Tibial nerve (tissue), 3 donors: ENCODE results near the gene CDO1.

Experiments
- CTCF ChIP-seq, 5 experiments: fragments of 200-600 bp in 3 of 5; fragments of 450-650 bp in 2 of 5; sonication (generic) in 3 of 5; IDR thresholded peaks; one replicate each; pipeline ENCODE4 v1.5.1; 2016 to 2019; ENCODE audit warnings: antibody characterized with exemption in 5 of 5, mild to moderate bottlenecking in 3 of 5, moderate library complexity in 2 of 5
- POLR2A ChIP-seq, 2 donors: fragments of 450-650 bp; IDR thresholded peaks; one replicate each; pipeline ENCODE4 v1.6.1; 2017; ENCODE audit warnings: antibody characterized with exemption in 2 of 2, mild to moderate bottlenecking in 2 of 2, moderate library complexity in 2 of 2

GRCh38 chr5:115843444-115844130 lies 27.1 kb upstream of the CDO1 start:
- TF ChIP-seq POLR2A (IDR thresholded peaks at IDR 0.05) (no peak), CTCF (IDR thresholded peaks at IDR 0.05) (no peak)
